Measurements from ENCODE around the gene PHF5A. TPM values are rescaled to one million over a fixed set of nuclear protein-coding genes. Genes with fewer than 3 reads are reported as not detected.

The PHF5A gene
- total RNA-seq, 2 donors from 2014 or later, result 32.1 to 35.3 TPM

DNA sequence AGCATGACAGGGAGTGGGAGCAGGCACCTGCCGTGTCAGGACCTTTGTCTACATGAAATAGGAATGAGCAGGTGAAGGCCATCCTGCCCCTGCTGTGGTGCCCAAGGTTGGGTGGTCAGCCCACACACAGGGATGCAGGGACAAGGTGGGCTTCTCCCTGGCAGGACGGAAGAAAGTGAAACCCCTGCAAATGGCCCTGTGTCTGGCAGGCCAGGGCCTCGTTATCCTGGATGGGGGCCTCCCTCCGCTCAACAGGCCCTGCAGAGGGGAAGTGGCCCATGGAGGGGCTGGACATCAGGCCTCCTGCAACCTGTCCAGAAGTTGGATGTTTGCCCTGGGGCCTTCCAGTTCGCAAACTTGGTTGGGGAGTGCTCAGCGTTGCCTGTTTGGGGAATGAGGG is 36.8 kb downstream of the PHF5A start:
- no peak for ATAC-seq

DNA sequence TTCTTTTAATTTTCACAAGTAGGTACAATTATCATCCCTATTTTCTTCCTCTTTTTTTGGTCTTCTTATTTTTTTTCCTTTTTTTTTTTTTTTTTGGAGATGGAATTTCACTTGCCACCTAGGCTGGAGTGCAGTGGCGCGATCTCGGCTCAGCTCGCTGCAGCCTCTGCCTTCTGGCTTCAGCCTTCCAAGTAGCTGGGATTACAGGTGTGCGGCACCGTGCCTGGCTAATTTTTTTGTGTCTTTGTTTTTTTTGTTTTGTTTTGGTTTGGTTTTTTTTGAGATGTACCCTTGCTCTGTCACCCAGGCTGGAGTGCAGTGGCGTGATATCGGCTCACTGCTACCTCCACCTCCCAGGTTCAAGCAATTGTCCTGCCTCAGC is 38.5 kb downstream of the PHF5A start:
- no peak for ATAC-seq
- no peak for DNase-seq
- intact Hi-C loops (cut with DNase I, micrococcal nuclease), result no loop called here

More for the DNA sequence above, 36.8 kb downstream of the PHF5A start:
- intact Hi-C loops (cut with DNase I, micrococcal nuclease), result no loop called here
- DNase-seq, result no peak

DNA sequence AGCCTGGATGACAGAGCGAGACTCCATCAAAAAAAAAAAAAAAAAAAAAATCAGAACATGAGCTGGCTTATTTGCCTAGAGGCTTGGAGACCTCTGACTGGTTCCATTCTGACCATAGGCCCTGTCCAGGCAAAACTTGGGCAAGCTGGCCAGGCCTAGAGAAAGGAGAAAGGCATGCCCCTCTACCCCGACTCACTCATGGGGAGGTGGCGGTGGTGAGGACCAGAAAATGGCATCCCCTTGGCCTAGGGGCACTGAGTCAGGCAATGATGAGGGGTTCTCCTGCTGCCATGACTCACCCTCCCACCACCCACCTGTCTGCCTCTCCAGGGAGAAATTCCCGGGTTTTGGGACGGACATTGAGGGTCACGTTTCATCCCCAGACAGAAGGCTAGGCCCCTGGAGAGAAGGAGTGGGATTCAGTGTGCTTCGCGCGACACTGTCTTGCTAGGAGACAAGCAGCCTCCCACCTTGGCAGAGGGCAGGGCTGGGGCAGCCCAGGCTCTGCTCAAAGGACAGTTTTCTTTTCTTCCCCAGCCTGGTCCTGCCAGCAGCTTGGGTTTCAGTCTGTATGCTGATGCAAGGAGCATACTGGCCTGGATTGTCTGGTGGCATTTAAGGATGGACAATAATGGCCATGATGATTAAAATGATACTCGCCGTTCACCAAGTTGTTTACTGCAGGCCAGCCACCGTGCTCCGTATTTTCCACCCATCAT is 39.1 kb downstream of the PHF5A start:
- ATAC-seq (no peak), DNase-seq (no peak)
- intact Hi-C loops (cut with DNase I, micrococcal nuclease), result no loop called here

DNA sequence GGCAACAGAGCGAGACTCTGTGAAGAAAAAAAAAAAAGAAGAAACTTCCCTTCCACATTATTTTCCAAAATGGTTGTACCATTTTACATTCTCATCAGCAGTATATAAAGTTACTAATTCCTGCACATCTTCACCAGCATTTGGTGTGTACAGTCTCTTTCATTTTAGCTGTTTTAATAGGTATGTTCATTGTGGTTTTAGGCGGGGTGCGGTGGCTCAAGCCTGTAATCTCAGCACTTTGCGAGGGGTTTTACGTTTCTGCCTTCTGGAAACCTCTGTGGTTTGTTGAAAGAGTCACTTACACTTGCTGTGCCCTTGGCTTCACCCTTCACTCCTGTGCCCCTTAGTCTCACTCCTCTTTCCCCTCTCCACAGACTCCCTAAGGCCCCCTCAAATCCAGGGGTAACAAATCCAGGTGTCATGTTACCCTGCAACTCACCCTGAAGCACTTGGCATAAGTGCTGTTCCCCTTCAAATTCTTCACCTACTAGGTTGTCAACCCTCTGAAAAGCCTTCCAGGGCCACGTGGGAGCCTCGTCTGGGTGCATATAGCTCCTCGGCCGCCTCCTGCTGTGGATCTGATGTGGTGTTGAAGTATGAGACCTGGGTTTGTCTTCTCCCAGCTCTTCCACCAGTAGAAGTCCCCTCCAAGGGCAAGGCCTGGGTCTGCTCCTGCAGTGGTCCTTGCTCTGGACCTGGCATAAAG is 42.7 kb downstream of the PHF5A start:
- intact Hi-C loops (cut with DNase I, micrococcal nuclease), result no loop called here
- ATAC-seq, result no peak
- no peak for DNase-seq

DNA sequence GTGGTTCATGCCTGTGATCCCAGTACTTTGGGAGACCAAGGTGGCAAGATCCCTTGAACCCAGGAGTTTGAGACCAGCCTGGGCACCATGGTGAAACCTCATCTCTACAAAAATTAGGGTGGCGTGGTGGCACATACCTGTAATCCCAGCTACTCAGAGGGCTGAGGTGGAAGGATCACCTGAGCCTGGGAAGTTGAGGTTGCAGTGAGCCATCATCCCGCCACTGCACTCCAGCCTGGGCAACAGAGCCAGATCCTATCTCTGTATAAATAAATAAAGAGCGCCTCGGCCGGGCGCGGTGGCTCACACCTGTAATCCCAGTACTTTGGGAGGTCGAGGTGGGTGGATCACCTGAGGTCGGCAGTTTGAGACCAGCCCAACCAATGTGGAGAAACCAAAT is 49.8 kb downstream of the PHF5A start:
- no peak for ATAC-seq
- intact Hi-C loops (cut with DNase I, micrococcal nuclease), result no loop called here
- no peak for DNase-seq

DNA sequence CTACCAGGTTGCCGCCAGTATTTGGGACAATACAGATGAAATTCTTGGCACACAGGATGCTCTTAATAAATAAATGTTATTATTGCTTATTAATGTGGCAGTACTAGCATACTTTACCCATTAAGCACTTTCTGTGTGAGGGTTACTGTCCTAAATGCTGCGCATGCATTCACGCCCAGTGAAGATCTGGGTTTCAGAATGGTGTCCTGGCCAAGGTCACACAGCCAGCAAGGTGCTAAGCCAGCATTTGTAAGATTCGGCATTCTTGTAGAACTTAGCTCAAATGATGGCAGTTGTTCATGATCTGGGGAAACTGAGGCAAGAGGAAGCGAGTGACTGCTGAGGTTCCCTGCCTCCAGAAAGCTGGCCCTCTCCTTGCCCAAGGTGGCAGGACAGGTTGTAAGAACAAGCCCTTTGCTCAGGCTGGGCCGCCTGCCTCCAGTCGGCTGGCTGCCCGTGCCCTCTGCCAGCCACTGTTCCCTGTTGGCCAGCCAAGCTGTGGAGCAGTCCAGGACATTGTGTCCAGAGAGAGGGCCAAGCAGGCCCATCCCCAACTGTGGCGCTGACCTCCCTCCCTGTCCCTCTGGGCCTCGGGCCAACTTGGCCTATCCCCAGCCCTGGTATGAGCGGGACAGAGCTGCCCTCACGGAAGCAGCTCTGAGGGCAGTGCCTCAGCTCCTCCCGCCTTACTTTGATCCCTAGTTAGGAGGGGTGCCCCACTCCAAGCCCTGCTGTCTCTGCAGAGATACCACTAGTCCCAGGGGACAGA is 50.7 kb downstream of the PHF5A start:
- ATAC-seq (peak; percentile 43), DNase-seq (peak; percentile 72 to 94)
- intact Hi-C loops (cut with DNase I, micrococcal nuclease), result no loop called here

DNA sequence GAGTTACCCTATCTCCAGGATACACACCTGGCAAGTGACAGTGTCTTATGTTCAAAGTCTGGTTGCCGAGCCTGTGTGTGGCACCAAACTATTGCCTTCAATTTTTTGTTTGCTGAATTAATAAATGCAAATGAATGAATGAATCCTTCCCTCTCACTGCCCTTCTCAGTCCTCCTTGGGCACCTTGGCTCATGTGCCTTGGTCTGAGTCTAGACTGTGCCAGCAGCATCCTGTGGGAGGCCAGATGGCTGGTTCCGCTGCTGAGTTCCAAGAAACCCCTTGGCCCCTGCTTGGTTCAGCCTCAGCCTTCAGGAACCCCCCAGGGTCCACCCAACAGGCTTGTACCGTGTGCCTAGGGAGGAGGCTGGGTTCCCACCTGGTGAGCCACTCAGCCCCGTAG is 52.9 kb downstream of the PHF5A start:
- DNase-seq, result no peak
- ATAC-seq, result no peak
- intact Hi-C loops (cut with DNase I, micrococcal nuclease), result no loop called here

DNA sequence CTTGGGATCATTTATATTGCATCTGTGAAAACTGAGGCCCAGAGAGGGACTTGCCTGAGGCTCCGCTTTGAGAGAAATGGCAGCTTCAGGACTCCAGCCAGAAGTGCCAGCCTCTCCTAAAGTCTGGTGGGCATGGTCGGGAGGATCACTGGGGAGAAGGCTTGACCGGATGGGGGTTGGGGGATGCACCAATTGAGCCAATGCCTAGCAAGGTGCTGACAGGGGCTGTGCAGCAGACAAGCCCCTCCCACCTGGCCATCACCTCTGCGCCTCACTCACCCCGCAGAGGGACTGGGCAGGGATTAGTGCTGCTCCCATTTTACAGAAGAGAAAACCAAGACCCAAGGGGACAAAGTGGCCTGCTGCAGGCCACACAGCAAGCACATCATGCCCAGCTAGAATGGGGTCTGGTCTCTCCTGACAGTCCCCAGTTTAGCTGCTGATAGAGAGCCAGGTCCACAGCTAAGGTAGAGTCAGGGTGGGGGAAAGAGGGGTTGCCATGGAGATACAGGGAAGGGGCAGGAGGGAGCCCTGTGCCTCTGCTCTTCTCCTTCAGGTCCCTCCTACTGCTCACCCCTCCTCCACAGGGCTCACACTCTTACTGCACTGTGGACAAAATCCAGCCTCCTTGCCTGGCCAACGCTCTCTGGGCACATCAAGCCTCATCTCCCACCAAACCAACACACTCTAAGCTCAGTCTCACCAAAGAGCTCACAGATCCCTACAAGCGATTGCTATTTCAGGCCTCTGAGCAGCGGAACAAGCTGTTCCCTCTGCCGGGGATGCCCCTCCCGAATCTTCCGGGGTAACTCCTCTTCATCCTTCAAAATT is 57.3 kb downstream of the PHF5A start:
- peak in 1 of 2 donors; percentile 55 for DNase-seq
- intact Hi-C loops (cut with DNase I, micrococcal nuclease), result no loop called here
- no peak for ATAC-seq

DNA sequence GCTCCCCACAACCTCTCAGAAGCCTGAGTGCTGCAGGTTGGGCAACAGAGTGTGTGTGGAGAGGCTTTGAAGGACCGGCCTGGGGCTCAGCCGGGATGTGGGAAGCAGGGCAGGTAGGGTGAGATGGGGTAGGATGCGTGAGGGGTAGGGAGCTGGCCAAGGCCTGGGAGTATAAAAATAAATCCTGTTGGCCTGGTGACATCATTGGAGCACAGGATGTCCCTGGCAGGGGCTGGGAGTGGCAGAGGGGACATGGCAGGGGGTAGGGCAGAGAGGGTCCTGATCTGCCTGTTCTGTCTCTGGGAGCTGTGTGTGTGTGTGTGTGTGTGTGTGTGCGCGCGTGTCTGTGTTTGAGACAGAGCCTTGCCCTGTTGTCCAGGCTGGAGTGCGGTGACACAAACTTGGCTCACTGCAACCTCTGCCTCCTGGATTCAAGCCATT is 58.2 kb downstream of the PHF5A start:
- DNase-seq (peak in 1 of 2 donors; percentile 47), ATAC-seq (no peak)
- intact Hi-C loops (cut with DNase I, micrococcal nuclease), result no loop called here

Other genes starting within 250 kb of the PHF5A start
- gene CHADL, start 227.8 kb downstream of the PHF5A start, total RNA-seq, result 1 to 10 TPM in 1 of 2 donors, under 1 TPM in 1; 0.61 to 2.6 TPM
- 10 to 100 TPM; 28.4 to 35.1 TPM for gene RANGAP1, start 182.5 kb downstream of the PHF5A start, total RNA-seq
- gene ZC3H7B, start 167.2 kb downstream of the PHF5A start, total RNA-seq, result 10 to 100 TPM; 35.3 to 38.8 TPM
- 10 to 100 TPM; 19.6 to 30.9 TPM for gene TEF, start 86.8 kb downstream of the PHF5A start, total RNA-seq
- gene TOB2, start 21.9 kb downstream of the PHF5A start, total RNA-seq, result 10 to 100 TPM; 57.5 to 66.7 TPM
- gene ACO2, start 425 bp upstream of the PHF5A start, total RNA-seq, result 100 to 1,000 TPM; 271 to 289 TPM
- gene POLR3H, start 75.8 kb upstream of the PHF5A start, total RNA-seq, result 10 to 100 TPM; 10.9 to 15.9 TPM
- 1 to 10 TPM in 1 of 2 donors, under 1 TPM in 1; 0.37 to 2.0 TPM for gene CSDC2, start 92.3 kb upstream of the PHF5A start, total RNA-seq
- gene PMM1, start 121.1 kb upstream of the PHF5A start, total RNA-seq, result 10 to 100 TPM; 48.6 to 61.8 TPM
- 10 to 100 TPM; 24.5 to 25.2 TPM for gene DESI1, start 152.4 kb upstream of the PHF5A start, total RNA-seq
- gene XRCC6, start 152.6 kb upstream of the PHF5A start, total RNA-seq, result 100 to 1,000 TPM; 164 to 173 TPM
- gene SNU13, start 220.2 kb upstream of the PHF5A start, total RNA-seq, result 10 to 100 TPM; 87.8 to 91.4 TPM
- 1 to 10 TPM; 1.9 to 6.2 TPM for gene MEI1, start 230.8 kb upstream of the PHF5A start, total RNA-seq